ENCODE data around the gene AKAP13. TPM values are rescaled to one million over a fixed set of nuclear protein-coding genes. Genes with fewer than 3 reads are reported as not detected.
A peak's percentile ranks its signal among the peaks of the same experiment; 100 is the strongest.

AKAP13 gene
- polyA plus RNA-seq, 1 experiment, result 13.6 TPM

- TF ChIP-seq, protein P1, sequence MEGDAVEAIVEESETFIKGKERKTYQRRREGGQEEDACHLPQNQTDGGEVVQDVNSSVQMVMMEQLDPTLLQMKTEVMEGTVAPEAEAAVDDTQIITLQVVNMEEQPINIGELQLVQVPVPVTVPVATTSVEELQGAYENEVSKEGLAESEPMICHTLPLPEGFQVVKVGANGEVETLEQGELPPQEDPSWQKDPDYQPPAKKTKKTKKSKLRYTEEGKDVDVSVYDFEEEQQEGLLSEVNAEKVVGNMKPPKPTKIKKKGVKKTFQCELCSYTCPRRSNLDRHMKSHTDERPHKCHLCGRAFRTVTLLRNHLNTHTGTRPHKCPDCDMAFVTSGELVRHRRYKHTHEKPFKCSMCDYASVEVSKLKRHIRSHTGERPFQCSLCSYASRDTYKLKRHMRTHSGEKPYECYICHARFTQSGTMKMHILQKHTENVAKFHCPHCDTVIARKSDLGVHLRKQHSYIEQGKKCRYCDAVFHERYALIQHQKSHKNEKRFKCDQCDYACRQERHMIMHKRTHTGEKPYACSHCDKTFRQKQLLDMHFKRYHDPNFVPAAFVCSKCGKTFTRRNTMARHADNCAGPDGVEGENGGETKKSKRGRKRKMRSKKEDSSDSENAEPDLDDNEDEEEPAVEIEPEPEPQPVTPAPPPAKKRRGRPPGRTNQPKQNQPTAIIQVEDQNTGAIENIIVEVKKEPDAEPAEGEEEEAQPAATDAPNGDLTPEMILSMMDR (IDR thresholded peaks at IDR 0.05; ENCODE audit: insufficient read depth, low read depth, low read length), result no peak
- Histone ChIP-seq H3K36me3 (ENCODE audit: control insufficient read depth, insufficient read depth, low read length) (no peaks in the 10 kb centered on the region), H3K27me3 (ENCODE audit: control insufficient read depth, insufficient read depth, low read length) (no peaks in the 10 kb centered on the region), H3K4me3 (ENCODE audit: low read depth, low read length) (no peak overlapping the region)
- ChIA-PET CTCF (interaction anchor here (0.6 kb wide), 1 partner anchor 230 kb away, joined by 3 read pairs; no protein-coding TSS in a partner anchor), POLR2A (interaction anchor here (0.7 kb wide), 1 partner anchor 11 kb away, joined by 7 read pairs; no protein-coding TSS in a partner anchor)
- DNase-seq (ENCODE audit: low read depth), result no peak
Observed at GRCh38 chr15:85589851-85590250, 209.4 kb downstream of the AKAP13 start.

GRCh38 chr15:85591622-85592021, 211.2 kb downstream of the AKAP13 start:
- DNase-seq (ENCODE audit: low read depth), result no peak
- H3K36me3 ChIP-seq (ENCODE audit: control insufficient read depth, insufficient read depth, low read length), result no peaks in the 10 kb centered on the region
- POLR2A ChIA-PET, result no interaction called here

GRCh38 chr15:85592148-85592547, 211.7 kb downstream of the AKAP13 start:
- TF ChIP-seq, protein P1 (IDR thresholded peaks at IDR 0.05; ENCODE audit: insufficient read depth, low read depth, low read length), result peak; percentile 39
- Histone ChIP-seq H3K36me3 (ENCODE audit: control insufficient read depth, insufficient read depth, low read length) (no peaks in the 10 kb centered on the region), H3K4me3 (ENCODE audit: low read depth, low read length) (no peak overlapping the region), H3K27me3 (ENCODE audit: control insufficient read depth, insufficient read depth, low read length) (no peaks in the 10 kb centered on the region)
- ChIA-PET CTCF (interaction anchor here (0.6 to 1.5 kb wide), 5 partner anchors 14 to 296 kb away, joined by 3 to 5 read pairs (median 3); no protein-coding TSS in a partner anchor), POLR2A (no interaction called here)
- DNase-seq (ENCODE audit: low read depth), result peak; percentile 86

More at GRCh38 chr15:85591622-85592021, 211.2 kb downstream of the AKAP13 start:
- Histone ChIP-seq H3K27me3 (ENCODE audit: control insufficient read depth, insufficient read depth, low read length) (no peaks in the 10 kb centered on the region), H3K4me3 (ENCODE audit: low read depth, low read length) (no peak overlapping the region)
- TF ChIP-seq, protein P1 (IDR thresholded peaks at IDR 0.05; ENCODE audit: insufficient read depth, low read depth, low read length), result no peak
- CTCF ChIA-PET, result interaction anchor here (1.0 to 1.5 kb wide), 4 partner anchors 9 to 137 kb away, joined by 3 to 5 read pairs (median 4); no protein-coding TSS in a partner anchor

- Histone ChIP-seq H3K36me3 (ENCODE audit: control insufficient read depth, insufficient read depth, low read length) (no peaks in the 10 kb centered on the region; the same call in 1 of the 2 replicates), H3K27me3 (ENCODE audit: control insufficient read depth, insufficient read depth, low read length) (no peaks in the 10 kb centered on the region), H3K4me3 (ENCODE audit: low read depth, low read length) (no peak overlapping the region)
- DNase-seq (ENCODE audit: low read depth), result no peak
- ChIA-PET POLR2A (no interaction called here), CTCF (interaction anchor here (0.7 kb wide), 1 partner anchor 247 kb away, joined by 3 read pairs; no protein-coding TSS in a partner anchor)
- TF ChIP-seq, protein P1 (IDR thresholded peaks at IDR 0.05; ENCODE audit: insufficient read depth, low read depth, low read length), result no peak
Observed at GRCh38 chr15:85593809-85594445, 213.5 kb downstream of the AKAP13 start.

DNA sequence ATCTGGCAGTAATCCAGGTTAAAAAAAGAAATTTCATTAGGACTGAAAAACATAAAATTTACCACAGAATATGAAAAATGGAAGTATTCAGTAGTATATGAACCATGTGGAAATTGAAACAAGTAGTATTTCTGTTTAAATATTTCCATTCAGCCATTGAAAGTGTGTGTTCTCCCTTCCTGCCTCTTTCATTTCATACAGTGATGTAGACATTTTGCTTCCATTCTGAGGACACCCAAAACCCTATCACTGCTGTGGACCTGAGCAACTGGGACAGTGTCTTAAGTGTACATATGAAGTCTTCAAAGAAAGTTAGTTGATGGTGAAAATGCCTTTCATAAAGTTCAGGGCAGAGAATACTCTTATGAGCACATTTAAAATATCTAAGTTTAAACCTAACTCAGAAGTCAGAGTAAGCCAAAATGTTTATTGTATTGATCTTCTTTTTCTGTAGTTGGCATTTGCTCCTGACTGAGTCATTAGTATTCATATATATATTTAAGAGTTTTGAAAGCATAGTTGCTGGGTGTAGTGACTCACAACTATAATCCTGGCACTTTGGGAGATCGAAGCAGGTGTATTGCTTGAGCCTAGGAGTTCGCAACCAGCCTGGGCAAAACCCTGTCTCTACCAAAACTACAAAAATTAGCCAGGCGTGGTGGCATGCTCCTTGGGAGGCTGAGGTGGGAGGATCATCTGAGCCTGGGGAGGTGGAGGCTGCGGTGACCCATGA, 215.6 kb downstream of the AKAP13 start:
- no peaks in the 10 kb centered on the region for H3K27me3 ChIP-seq (ENCODE audit: control insufficient read depth, insufficient read depth, low read length)
- TF ChIP-seq, protein P1 (IDR thresholded peaks at IDR 0.05; ENCODE audit: insufficient read depth, low read depth, low read length), result no peak
- H3K36me3 ChIP-seq (ENCODE audit: control insufficient read depth, insufficient read depth, low read length), result no peaks in the 10 kb centered on the region; the same call in 1 of the 2 replicates
- DNase-seq (ENCODE audit: low read depth), result no peak
- H3K4me3 ChIP-seq (ENCODE audit: low read depth, low read length), result no peak overlapping the region
- ChIA-PET CTCF (no interaction called here), POLR2A (no interaction called here)

All from BJ (cell line).